ENCODE measurements around the gene SLC35E2B. TPM values are rescaled to one million over a fixed set of nuclear protein-coding genes. Genes with fewer than 3 reads are reported as not detected.
"Not testable (repeated sequence)": the region's sequence is repeated elsewhere in the genome, so short reads cannot be mapped to it uniquely, and the experiment has no call there.

Gene SLC35E2B
- total RNA-seq, 1 donor from 2014 or later = 27.7 TPM

- no peak for DNase-seq (ENCODE audit: low spot score)
Observed at GRCh38 chr1:1677718-1678580, 14.6 kb downstream of the SLC35E2B start.

- DNase-seq (ENCODE audit: low spot score) = not testable (repeated sequence)
Observed at GRCh38 chr1:1676087-1676486, 16.5 kb downstream of the SLC35E2B start.

GRCh38 chr1:1675218-1675617 is 17.4 kb downstream of the SLC35E2B start:
- DNase-seq (ENCODE audit: low spot score) = not testable (repeated sequence)

GRCh38 chr1:1674806-1675205 is 17.8 kb downstream of the SLC35E2B start:
- not testable (repeated sequence) for DNase-seq (ENCODE audit: low spot score)

- no peak for DNase-seq (ENCODE audit: low spot score)
Observed at GRCh38 chr1:1672181-1672965, 20.2 kb downstream of the SLC35E2B start.

GRCh38 chr1:1671365-1672119 is 21.1 kb downstream of the SLC35E2B start:
- no peak for DNase-seq (ENCODE audit: low spot score)

- DNase-seq (ENCODE audit: low spot score) = no peak
Observed at GRCh38 chr1:1670866-1671265, 21.7 kb downstream of the SLC35E2B start.

- DNase-seq (ENCODE audit: low spot score) = no peak
Observed at GRCh38 chr1:1669468-1670440, 22.8 kb downstream of the SLC35E2B start.

- DNase-seq (ENCODE audit: low spot score) = no peak
Observed at GRCh38 chr1:1666526-1666925, 26.1 kb downstream of the SLC35E2B start.

GRCh38 chr1:1665815-1666251 is 26.8 kb downstream of the SLC35E2B start:
- no peak for DNase-seq (ENCODE audit: low spot score)

GRCh38 chr1:1664941-1665814 is 27.4 kb downstream of the SLC35E2B start:
- no peak for DNase-seq (ENCODE audit: low spot score)

- DNase-seq (ENCODE audit: low spot score) = not testable (repeated sequence)
Observed at GRCh38 chr1:1664318-1664717, 28.3 kb downstream of the SLC35E2B start.

GRCh38 chr1:1662830-1663560 is 29.6 kb downstream of the SLC35E2B start:
- peak; percentile 84 for DNase-seq (ENCODE audit: low spot score)

- DNase-seq (ENCODE audit: low spot score) = not testable (repeated sequence)
Observed at GRCh38 chr1:1662392-1662791, 30.2 kb downstream of the SLC35E2B start.

GRCh38 chr1:1658583-1659549 is 33.7 kb downstream of the SLC35E2B start, which contains the start of gene CDK11B:
Gene CDK11B, minus strand, starts transcription at chr1:1659004. Its CDS starts 1,519 bp downstream, at chr1:1657485.
- peak; percentile 98 for DNase-seq (ENCODE audit: low spot score)

GRCh38 chr1:1648265-1648664 is 44.3 kb downstream of the SLC35E2B start:
- not testable (repeated sequence) for DNase-seq (ENCODE audit: low spot score)

Measured in mesenteric fat pad (tissue), 1 donor.